ENCODE results near the gene ZYG11A.
A peak's percentile ranks its signal among the peaks of the same experiment; 100 is the strongest.

ZYG11A gene

GRCh38 chr1:52918201-52918600 is 75.6 kb downstream of the ZYG11A start:
- no peak for DNase-seq (ENCODE audit: low read depth in 3 of 3)

GRCh38 chr1:52919051-52919722 is 76.6 kb downstream of the ZYG11A start:
- DNase-seq (ENCODE audit: low read depth in 3 of 3) = no peak

- no peak for DNase-seq (ENCODE audit: low read depth in 3 of 3)
These were observed 77.3 kb downstream of the ZYG11A start for GRCh38 chr1:52919723-52920483.

- DNase-seq (ENCODE audit: low read depth in 3 of 3) = no peak
These were observed 78.3 kb downstream of the ZYG11A start for GRCh38 chr1:52920791-52921291.

GRCh38 chr1:52925571-52926005 is 83.0 kb downstream of the ZYG11A start:
- no peak for DNase-seq (ENCODE audit: low read depth in 3 of 3)

GRCh38 chr1:52926864-52927211 is 84.3 kb downstream of the ZYG11A start:
- DNase-seq (ENCODE audit: low read depth in 3 of 3) = no peak

GRCh38 chr1:52927212-52928014 is 84.9 kb downstream of the ZYG11A start, which contains the start of gene SCP2:
Gene SCP2, plus strand, starts transcription at chr1:52927276. Its CDS starts 121 bp downstream, at chr1:52927397.
- DNase-seq (ENCODE audit: low read depth in 3 of 3) = peak; percentile 60 to 82 (median 65)

GRCh38 chr1:52928015-52928404 is 85.5 kb downstream of the ZYG11A start:
- no peak for DNase-seq (ENCODE audit: low read depth in 3 of 3)

GRCh38 chr1:52929019-52929418 is 86.5 kb downstream of the ZYG11A start:
- no peak for DNase-seq (ENCODE audit: low read depth in 3 of 3)

GRCh38 chr1:52937433-52938182 is 95.0 kb downstream of the ZYG11A start:
- DNase-seq (ENCODE audit: low read depth in 3 of 3) = no peak

GRCh38 chr1:52938183-52938451 is 95.6 kb downstream of the ZYG11A start:
- no peak for DNase-seq (ENCODE audit: low read depth in 3 of 3)

GRCh38 chr1:52943876-52944416 is 101.4 kb downstream of the ZYG11A start:
- no peak for DNase-seq (ENCODE audit: low read depth in 3 of 3)

- DNase-seq (ENCODE audit: low read depth in 3 of 3) = no peak
These were observed 102.0 kb downstream of the ZYG11A start for GRCh38 chr1:52944566-52944965.

Data from stimulated activated CD4-positive, alpha-beta T cell treated with anti-CD3 and anti-CD28 coated beads, TNF-alpha, amount 100 ng/mL, for 48 hours (primary cell).